Adrenal gland (tissue), 19 donors: ENCODE data around the gene PSTK. TPM values are rescaled to one million over a fixed set of nuclear protein-coding genes. Genes with fewer than 3 reads are reported as not detected.

ENCODE experiments used
- DNase-seq, 7 donors: peaks; one replicate each; pipeline ENCODE4 v3.0.0-alpha.2; 2019 to 2020
- H3K27ac ChIP-seq, 5 donors: fragments of 200-600 bp; sonication (generic) in 4 of 5; 1 replicate in 3 of 5; 2 replicates in 2 of 5; pipeline versions ENCODE4 v1.5.1 to v1.8.0; 2016 to 2020; ENCODE audit warnings: mild to moderate bottlenecking in 1 of 5
- H3K27me3 ChIP-seq: fragments of 200-600 bp; 2 replicates; pipeline ENCODE4 v1.8.0; 2021
- H3K36me3 ChIP-seq, 2 donors: fragments of 200-600 bp; replicated peaks in 1 of 2; 1 replicate in 1 of 2; 2 replicates in 1 of 2; pipeline versions ENCODE4 v1.5.1 to v1.8.0; 2018 to 2022
- H3K4me1 ChIP-seq, 2 donors: fragments of 200-600 bp; replicated peaks in 1 of 2; 1 replicate in 1 of 2; 2 replicates in 1 of 2; pipeline versions ENCODE4 v1.5.1 to v1.8.0; 2018 to 2021
- H3K4me3 ChIP-seq, 4 donors: fragments of 200-600 bp; sonication (generic) in 3 of 4; one replicate each; pipeline ENCODE4 v1.5.1; 2016 to 2018
- H3K9me3 ChIP-seq, 3 donors: fragments of 200-600 bp; sonication (generic) in 1 of 3; replicated peaks in 1 of 3; 1 replicate in 2 of 3; 2 replicates in 1 of 3; pipeline versions ENCODE4 v1.5.1 to v1.8.0; 2016 to 2021
- CTCF ChIP-seq, 6 experiments: fragments of 450-650 bp in 4 of 6; fragments of 200-600 bp in 2 of 6; sonication (generic) in 1 of 6; IDR thresholded peaks; 1 replicate in 5 of 6; 2 replicates in 1 of 6; pipeline versions ENCODE4 v1.5.1 to v1.8.0; 2016 to 2021; ENCODE audit warnings: antibody characterized with exemption in 6 of 6, mild to moderate bottlenecking in 2 of 6, moderate library complexity in 1 of 6
- POLR2A ChIP-seq, 2 donors: fragments of 450-650 bp; IDR thresholded peaks; one replicate each; pipeline ENCODE4 v1.6.1; 2017; ENCODE audit warnings: antibody characterized with exemption in 2 of 2, mild to moderate bottlenecking in 2 of 2, moderate library complexity in 1 of 2
- WGBS, 4 donors: extraction: QIAGEN DNeasy Blood & Tissue Kit in 2 of 4; methylation state at CpG; one replicate each; pipeline versions ENCODE4 v1.1.5 to v1.1.7; 2013 to 2017; 5-methylcytosine and 5-hydroxymethylcytosine counted together
- intact Hi-C, 2 donors: fragments of 100-400 bp; cut with DNase I; formaldehyde crosslinking; loops; one replicate each; pipeline versions ENCODE4 v1.14.1 to v1.15.0; 2022 to 2023
- long read RNA-seq, 10 donors: library from polyadenylated mRNA in 3 of 10; unstranded in 2 of 10; stranded (forward) in 1 of 10; transcript quantifications; one replicate each; pipeline ENCODE4 v2.0.0 and lab custom pipeline, GENCODE V29; 2021 to 2026
- polyA plus RNA-seq, 3 donors: library from polyadenylated mRNA; stranded (reverse); fragments of 200-250 nt in 2 of 3; fragments of 350-450 nt in 1 of 3; fragmentation: Illumina TruSeq in 1 of 3; extraction: RNeasy Lipid Tissue Mini Kit (QIAGEN cat#74804) in 1 of 3; gene quantifications; one replicate each; pipeline ENCODE4 v1.2.3, GENCODE V29; 2013 to 2014
- total RNA-seq, 9 donors: library from RNA; depleted of rRNA in 4 of 9; stranded (reverse); fragments of >200 nt in 4 of 9; fragments of 120-200 nt in 1 of 9; fragmentation: NEBNext Ultra II Directional in 1 of 9; extraction: Animal tissue kit (Norgen Biotek cat#: 25700) in 1 of 9; gene quantifications; one replicate each; pipeline versions ENCODE4 v1.1.0 to v1.2.4, GENCODE V29; 2013 to 2023
- donor health status: healthy with polysubstance abuse.
- donor health status: Bipolar disorder and iron deficiency.
- donor health status: DM: yes; HTN: yes; CAD: no.
- donor health status: DM: no; HTN: no; CAD: no.
- donor health status: DM: no; HTN: no; CAD: no.
- donor health status: DM: yes; HTN: yes; CAD: no.

PSTK gene
- total RNA-seq: 1 to 10 TPM; 2.1 to 9.0 (median 4.8) TPM
- 1 to 10 TPM; 6.4 to 8.5 (median 7.1) TPM for polyA plus RNA-seq
- long read RNA-seq, donor 1, transcript PSTK-203 (6 exons, 1,098 nt): major isoform, 5 of 5 reads
- long read RNA-seq, donor 1, partial matches to known transcripts: 0 of 5 reads
- long read RNA-seq, donor 1, other reads (novel, unspliced or antisense): 0 of 5 reads
- long read RNA-seq, donor 2, partial matches to known transcripts: 0 of 3 reads
- long read RNA-seq, donor 2, other reads (novel, unspliced or antisense): 0 of 3 reads
- long read RNA-seq, donor 3, partial matches to known transcripts: 0 of 2 reads
- long read RNA-seq, donor 3, other reads (novel, unspliced or antisense): 0 of 2 reads
- long read RNA-seq, donor 4, transcript PSTK-203 (6 exons, 1,098 nt): major isoform, 5 of 11 reads
- long read RNA-seq, donor 4, partial matches to known transcripts: 3 of 11 reads
- long read RNA-seq, donor 4, other reads (novel, unspliced or antisense): 3 of 11 reads
- long read RNA-seq, donor 5, partial matches to known transcripts: 0 of 8 reads
- long read RNA-seq, donor 5, other reads (novel, unspliced or antisense): 4 of 8 reads
- long read RNA-seq, donor 6, partial matches to known transcripts: 0 of 5 reads
- long read RNA-seq, donor 6, other reads (novel, unspliced or antisense): 3 of 5 reads
- long read RNA-seq, donor 7, partial matches to known transcripts: 0 of 1 reads
- long read RNA-seq, donor 7, other reads (novel, unspliced or antisense): 0 of 1 reads
- long read RNA-seq, donor 8, partial matches to known transcripts: 0 of 2 reads
- long read RNA-seq, donor 8, other reads (novel, unspliced or antisense): 0 of 2 reads
- long read RNA-seq, donor 9, partial matches to known transcripts: 0 of 2 reads
- long read RNA-seq, donor 9, other reads (novel, unspliced or antisense): 0 of 2 reads
- long read RNA-seq, donor 10, partial matches to known transcripts: 0 of 1 reads
- long read RNA-seq, donor 10, other reads (novel, unspliced or antisense): 0 of 1 reads

- Histone ChIP-seq H3K27me3 (no peaks in the 10 kb centered on the region), H3K4me1 (peaks cover 8 to 14% of the 10 kb centered on the region in 2 donors), H3K4me3 (peak within 1 kb of the TSS; percentile 53 to 83 (median 70)), H3K27ac (peak within 1 kb of the TSS; percentile 88 to 98 (median 94)), H3K9me3 (no peaks in the 10 kb centered on the region), H3K36me3 (no peaks in the 10 kb centered on the region)
- DNase-seq: peak; percentile 91 to 95 (median 92)
- WGBS, 4 donors: 1 to 3% (median 1%) methylated on average over 9 to 73 of the region's 73 CpGs
- intact Hi-C loops: no loop called here
- peak; percentile 65 to 80 for TF ChIP-seq POLR2A (IDR thresholded peaks at IDR 0.05)
- peak; percentile 88 to 99 (median 96) for TF ChIP-seq CTCF (IDR thresholded peaks at IDR 0.05)
Measured at GRCh38 chr10:122980209-122981065, at the start of gene PSTK. Gene PSTK, plus strand, starts transcription at chr10:122980401. Its CDS starts 79 bp downstream, at chr10:122980480.

GRCh38 chr10:122931088-122931906 is 48.9 kb upstream of the PSTK start:
- Histone ChIP-seq H3K27ac (no peak overlapping the region), H3K4me1 (no peaks in the 10 kb centered on the region), H3K4me3 (no peak overlapping the region), H3K27me3 (no peaks in the 10 kb centered on the region), H3K9me3 (no peaks in the 10 kb centered on the region), H3K36me3 (no peaks in the 10 kb centered on the region)
- DNase-seq: no peak
- TF ChIP-seq POLR2A (IDR thresholded peaks at IDR 0.05): no peak
- no peak for TF ChIP-seq CTCF (IDR thresholded peaks at IDR 0.05)
- WGBS, 4 donors: 73 to 86% (median 80%) methylated on average over 6 of the region's 6 CpGs
- intact Hi-C loops: no loop called here

- no peak for TF ChIP-seq CTCF (IDR thresholded peaks at IDR 0.05)
- TF ChIP-seq POLR2A (IDR thresholded peaks at IDR 0.05): no peak
- WGBS, 4 donors: 91 to 100% (median 97%) methylated on average over 1 of the region's 1 CpG
Measured at GRCh38 chr10:122939133-122939855, 40.9 kb upstream of the PSTK start.

More at GRCh38 chr10:122939133-122939855, 40.9 kb upstream of the PSTK start:
- Histone ChIP-seq H3K9me3 (no peaks in the 10 kb centered on the region), H3K27me3 (no peaks in the 10 kb centered on the region), H3K27ac (no peak overlapping the region), H3K4me1 (peaks cover 0 to 6% of the 10 kb centered on the region in 2 donors), H3K36me3 (peaks cover 0 to 13% of the 10 kb centered on the region in 2 donors), H3K4me3 (no peak overlapping the region)
- intact Hi-C loops: no loop called here
- DNase-seq: no peak
